CD1c-positive myeloid dendritic cell (primary cell): Measurements from ENCODE around the gene ZNF620.
A peak's percentile ranks its signal among the peaks of the same experiment; 100 is the strongest.
"Not testable (repeated sequence)": the region's sequence is repeated elsewhere in the genome, so short reads cannot be mapped to it uniquely, and the experiment has no call there.

Source experiments
- DNase-seq: peaks from one replicate; pipeline ENCODE4 v3.0.0-alpha.2; 2016; ENCODE audit errors: extremely low spot score

The ZNF620 gene

GRCh38 chr3:40502034-40502433 is 3.8 kb upstream of the ZNF620 start:
- DNase-seq: no peak

DNA sequence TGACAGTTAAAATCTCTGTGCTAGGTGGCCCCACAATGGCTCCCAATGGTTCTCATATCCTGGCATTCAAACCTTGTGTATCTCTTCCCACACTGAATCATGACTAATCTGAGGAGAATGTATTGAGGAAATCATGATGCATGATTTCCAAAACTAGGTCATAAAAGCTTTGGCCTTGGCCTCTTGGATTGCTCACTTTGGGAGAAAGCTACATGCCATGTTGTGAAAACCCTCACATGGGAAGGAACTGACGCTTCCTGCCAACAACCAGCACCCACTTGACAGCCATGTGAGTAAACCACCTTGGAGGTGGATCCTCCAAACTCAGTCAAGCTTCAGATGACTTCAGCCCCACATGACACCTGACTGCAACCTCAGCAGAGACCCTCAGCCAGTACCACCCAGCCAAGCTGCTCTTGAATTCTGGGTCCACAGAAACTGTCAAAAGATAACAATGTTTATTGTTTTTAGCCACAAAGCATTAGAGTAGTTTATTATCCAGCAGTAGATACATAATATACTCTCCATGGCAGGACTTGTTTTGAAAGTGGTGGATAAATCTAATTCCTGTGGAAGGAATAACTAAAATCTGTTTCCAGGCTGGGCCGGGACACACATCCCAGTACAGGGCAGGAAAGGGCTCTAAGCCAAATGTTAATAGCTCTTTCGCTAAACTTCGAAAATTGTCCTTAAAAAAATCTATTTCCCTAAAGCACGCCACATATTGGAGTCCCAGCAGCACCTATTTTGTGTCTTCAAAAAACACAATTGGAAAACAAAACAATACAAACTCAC is 1.0 kb upstream of the ZNF620 start:
- DNase-seq: peak; percentile 35

DNA sequence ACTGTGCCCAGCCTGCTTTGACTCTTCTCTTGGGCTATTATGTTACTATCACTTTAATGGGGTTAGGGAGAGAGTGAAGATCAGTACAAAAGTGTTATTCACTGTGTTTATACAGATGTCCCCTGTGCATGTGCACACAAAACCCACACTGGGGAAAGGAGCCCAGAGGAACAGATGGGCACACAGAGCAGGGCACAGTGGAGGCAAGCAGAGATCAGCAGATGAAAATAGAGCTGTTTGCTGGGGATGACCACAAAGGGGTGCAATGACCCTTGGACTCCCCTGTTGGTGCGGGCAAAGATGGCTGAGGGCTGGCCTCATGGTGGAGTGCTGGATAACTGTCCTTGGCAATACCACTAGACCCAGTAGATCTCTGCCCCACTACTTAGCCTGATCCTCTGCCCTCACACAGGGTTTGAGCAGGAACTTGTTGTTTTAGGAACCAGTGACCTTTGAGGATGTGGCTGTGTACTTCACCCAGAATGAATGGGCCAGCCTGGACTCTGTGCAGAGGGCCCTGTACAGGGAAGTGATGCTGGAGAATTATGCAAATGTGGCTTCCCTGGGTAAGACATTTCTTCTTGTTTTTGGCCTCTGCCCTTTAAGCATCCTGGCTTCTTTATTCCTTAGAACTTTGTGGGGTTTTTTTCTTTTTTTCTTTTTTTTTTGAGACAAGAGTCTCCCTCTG is 5.3 kb downstream of the ZNF620 start:
- peak; percentile 13 for DNase-seq

GRCh38 chr3:40516201-40516600 is 10.4 kb downstream of the ZNF620 start:
- no peak for DNase-seq

GRCh38 chr3:40518067-40518466 is 12.2 kb downstream of the ZNF620 start:
- no peak for DNase-seq

DNA sequence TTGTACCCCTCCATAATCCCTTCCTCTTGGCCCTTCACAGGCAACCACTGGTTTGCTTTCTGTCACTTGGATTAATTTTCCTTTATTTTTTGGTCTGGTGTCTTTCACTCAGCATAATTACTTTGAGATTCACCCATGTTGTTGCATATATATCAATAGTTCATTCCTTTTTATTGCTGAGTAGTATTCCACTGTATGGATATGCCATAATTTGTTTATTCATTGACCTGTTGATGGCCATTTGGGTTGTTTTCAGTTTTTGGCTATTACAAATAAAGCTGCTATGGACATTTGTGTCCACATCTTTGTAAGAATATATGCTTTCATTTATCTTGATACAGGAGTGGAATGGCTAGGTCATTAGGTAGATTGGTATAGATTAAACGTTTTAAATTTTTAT is 13.0 kb downstream of the ZNF620 start:
- DNase-seq: no peak

DNA sequence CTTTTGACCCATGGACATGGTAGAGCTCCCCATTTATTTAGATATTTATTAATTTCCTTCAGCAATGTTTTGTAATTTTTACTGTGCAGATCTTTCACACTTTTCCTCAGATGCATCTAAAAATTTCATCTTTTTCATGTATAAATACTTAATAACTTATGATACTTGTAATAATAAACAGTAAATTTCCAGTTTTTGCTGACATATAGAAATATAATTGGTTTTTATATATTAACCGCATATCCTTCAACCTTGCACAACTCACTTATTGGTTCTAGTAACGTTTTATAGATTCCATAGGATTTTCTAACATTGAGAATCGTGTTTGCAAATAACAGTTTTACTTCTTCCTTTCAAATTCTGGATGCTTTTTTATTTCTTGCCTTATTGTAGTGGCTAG is 15.4 kb downstream of the ZNF620 start:
- no peak for DNase-seq

GRCh38 chr3:40523781-40524180 is 17.9 kb downstream of the ZNF620 start:
- no peak for DNase-seq

- no peak for DNase-seq
Measured at GRCh38 chr3:40524222-40524567, 18.4 kb downstream of the ZNF620 start.

DNA sequence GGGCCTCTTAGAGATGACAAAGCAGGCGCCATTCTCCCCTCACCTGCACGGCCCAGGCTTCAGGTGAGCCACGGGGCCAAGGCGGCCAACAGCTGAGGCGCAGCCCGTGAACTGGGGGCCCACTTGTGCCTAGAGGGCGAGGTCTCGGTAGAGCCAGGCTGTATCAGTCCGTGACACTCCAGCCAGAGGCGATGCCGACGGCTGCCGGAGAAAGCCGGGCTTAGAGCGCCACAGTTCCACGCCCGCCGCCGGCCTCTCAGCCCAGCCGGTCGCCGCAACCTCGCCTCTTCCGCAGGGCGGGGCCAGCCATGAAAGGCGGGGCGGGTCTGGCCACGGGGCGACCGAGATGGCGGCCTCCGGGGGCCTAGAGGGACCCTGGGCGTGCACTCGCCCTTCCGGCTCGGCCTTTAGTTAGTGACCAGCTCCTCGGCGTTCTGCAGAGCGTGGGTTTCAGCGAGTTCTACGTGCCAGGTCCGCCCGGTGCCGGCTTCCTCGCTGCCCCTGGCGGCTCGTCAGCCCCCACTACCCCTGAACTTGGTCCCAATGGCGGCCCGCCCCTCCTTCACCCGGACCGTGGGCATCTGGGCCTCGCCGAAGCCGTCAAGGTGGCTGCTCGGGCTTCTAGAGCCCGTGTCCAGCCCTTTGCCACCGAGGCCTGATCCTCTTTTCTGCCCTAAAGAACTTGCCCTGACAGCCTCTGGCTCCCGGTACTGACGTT is 18.9 kb downstream of the ZNF620 start, which contains the start of gene ZNF621:
Gene ZNF621 (plus strand): TSS at position 393 of the 718 bp plus-strand sequence. CDS start 881 bp downstream, outside the sequence.
- peak; percentile 92 for DNase-seq

- no peak for DNase-seq
Measured at GRCh38 chr3:40528426-40528825, 22.6 kb downstream of the ZNF620 start.

DNA sequence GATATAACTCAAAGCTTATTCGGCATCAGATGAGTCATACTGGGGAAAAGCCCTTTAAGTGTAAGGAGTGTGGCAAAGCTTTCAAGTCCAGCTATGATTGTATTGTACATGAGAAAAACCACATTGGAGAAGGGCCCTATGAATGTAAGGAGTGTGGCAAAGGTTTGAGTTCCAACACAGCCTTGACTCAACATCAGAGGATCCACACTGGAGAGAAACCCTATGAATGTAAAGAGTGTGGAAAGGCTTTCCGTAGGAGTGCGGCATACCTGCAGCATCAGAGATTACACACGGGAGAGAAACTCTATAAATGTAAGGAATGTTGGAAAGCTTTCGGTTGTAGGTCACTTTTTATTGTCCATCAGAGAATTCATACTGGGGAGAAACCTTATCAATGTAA is 26.4 kb downstream of the ZNF620 start:
- DNase-seq: no peak

DNA sequence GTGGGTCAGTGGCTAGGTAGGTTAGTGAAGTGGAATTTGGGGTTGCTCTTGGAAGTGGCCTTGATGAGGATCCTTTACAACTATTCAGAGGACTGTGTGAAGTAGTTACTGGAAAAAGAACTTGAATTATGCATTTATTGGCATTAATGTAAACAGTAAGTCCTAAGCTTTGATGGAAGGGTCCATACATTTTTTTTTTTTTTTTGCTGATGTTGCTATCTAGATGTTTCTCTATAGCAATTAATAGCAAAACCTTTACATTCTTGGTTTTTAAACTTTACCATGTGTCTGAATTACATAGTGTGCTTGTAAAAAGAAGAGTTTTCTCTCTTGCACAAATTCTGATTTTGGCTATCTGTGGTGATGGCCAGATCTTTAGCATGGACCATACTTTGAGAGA is 28.4 kb downstream of the ZNF620 start:
- no peak for DNase-seq

GRCh38 chr3:40546816-40547215 is 41.0 kb downstream of the ZNF620 start:
- no peak for DNase-seq

GRCh38 chr3:40550167-40550566 is 44.3 kb downstream of the ZNF620 start:
- no peak for DNase-seq

DNA sequence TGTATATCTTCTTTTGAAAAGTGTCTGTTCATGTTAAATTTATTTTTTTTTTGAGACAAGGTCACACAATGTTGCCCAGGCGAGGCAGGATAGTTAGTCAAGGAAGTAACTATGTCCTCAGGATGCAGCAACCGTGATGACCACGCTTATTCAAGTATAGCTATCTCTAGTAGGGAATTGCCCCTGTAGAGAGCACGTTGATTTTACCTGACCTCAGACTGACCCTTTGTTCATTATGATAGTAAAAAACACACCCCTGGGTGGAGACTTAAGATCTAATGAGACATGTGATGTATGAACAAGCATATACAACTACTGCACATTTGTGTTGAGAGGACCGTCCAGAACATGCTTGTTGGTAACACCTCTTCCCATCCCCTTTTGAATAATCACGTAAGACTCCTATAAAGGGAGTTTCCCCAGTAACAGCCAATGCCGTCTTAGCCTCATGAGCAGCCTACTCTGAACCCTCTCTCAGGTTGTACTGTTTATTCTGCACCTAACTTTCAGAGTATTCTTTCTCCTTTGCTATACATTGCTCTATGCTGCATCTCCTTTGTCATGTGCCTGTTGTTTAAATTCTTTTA is 51.8 kb downstream of the ZNF620 start:
- no peak for DNase-seq

GRCh38 chr3:40562482-40562881 is 56.6 kb downstream of the ZNF620 start:
- DNase-seq: not testable (repeated sequence)

DNA sequence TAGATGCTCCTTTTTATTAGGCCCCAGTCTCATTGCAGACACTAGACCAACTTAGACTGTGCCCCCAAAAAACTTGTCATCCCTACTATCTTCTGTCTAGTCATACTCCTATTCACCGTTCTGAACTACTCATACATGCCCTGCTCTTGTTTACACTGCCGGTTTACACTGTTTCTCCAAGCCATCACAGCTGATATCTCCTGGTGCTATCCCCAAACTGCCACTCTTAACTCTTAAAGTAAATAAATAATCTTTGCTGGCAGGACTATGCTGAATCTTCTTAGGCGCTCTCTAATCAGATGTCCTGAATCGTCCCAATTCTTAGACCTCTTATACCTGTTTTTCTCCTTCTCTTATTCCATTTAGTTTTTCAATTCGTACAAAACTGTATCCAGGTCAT is 59.8 kb downstream of the ZNF620 start:
- not testable (repeated sequence) for DNase-seq

- no peak for DNase-seq
Measured at GRCh38 chr3:40566694-40567093, 60.9 kb downstream of the ZNF620 start.
